Stimulated activated CD4-positive, alpha-beta T cell treated with anti-CD3 and anti-CD28 coated beads, TNF-alpha, amount 100 ng/mL, for 48 hours (primary cell): Measurements from ENCODE around the gene ABI3BP.
"Not testable (repeated sequence)": the region's sequence is repeated elsewhere in the genome, so short reads cannot be mapped to it uniquely, and the experiment has no call there.

Experiments
- DNase-seq, 3 donors: peaks; one replicate each; pipeline ENCODE4 v3.0.0-alpha.2; 2020; ENCODE audit warnings: low read depth in 3 of 3

The ABI3BP gene, protein sequence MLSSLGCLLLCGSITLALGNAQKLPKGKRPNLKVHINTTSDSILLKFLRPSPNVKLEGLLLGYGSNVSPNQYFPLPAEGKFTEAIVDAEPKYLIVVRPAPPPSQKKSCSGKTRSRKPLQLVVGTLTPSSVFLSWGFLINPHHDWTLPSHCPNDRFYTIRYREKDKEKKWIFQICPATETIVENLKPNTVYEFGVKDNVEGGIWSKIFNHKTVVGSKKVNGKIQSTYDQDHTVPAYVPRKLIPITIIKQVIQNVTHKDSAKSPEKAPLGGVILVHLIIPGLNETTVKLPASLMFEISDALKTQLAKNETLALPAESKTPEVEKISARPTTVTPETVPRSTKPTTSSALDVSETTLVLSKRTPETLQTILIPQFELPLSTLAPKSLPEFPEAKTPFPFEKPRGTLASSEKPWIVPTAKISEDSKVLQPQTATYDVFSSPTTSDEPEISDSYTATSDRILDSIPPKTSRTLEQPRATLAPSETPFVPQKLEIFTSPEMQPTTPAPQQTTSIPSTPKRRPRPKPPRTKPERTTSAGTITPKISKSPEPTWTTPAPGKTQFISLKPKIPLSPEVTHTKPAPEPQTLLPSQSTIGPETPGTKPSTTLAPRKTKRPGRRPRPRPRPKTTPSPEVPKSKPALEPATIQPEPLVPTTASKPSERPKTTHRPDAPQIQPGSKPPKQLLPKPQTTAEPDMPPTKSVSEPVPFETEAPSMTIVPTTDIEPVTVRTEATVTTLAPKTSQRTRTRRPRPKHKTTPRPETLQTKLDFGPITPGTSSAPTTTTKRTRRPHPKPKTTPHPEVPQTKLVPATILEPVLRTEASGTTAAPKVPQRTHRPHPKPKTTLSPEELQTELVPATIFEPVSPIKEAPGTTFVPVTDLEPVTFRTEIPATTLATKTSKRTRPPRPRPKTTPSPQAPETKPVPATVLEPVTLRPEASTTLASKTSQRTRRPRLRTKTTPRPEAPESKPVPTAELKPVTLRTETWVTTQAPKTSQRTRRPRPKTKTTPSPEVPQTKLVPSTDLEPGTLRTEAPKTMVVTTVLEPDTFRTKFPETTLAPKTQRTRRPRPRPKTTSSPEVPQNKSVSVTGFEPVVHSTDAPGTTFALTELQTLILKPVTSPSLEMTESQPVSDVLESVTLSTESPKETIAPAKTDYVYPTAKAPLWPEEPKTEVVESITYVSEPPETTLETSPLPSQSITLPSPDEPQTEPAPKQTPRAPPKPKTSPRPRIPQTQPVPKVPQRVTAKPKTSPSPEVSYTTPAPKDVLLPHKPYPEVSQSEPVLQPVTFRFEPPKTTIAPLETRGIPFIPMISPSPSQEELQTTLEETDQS (N-terminal part only)

DNA sequence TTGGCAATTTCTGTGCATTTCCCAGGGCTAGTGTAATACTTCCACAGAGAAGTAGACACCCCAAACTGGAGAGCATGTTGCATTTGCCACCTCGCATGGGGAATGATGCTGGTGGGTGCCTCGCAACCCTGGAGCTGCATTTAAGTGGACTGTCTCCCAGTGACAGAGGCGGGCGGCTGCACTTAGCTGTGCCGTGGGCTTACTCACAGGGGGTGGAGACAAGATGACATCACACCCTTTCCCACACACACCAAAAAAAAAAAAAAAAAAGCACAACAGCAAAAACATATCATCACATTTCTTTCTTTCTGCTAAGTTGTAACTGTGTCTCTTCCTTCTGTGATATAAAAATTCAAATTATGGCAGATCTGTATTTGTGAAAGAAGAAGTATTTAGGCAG lies at the start of gene ABI3BP:
TSS of gene ABI3BP (minus strand) at position 113 of the 400 bp plus-strand sequence. CDS start at position 76, 37 bp downstream.
- DNase-seq = no peak

DNA sequence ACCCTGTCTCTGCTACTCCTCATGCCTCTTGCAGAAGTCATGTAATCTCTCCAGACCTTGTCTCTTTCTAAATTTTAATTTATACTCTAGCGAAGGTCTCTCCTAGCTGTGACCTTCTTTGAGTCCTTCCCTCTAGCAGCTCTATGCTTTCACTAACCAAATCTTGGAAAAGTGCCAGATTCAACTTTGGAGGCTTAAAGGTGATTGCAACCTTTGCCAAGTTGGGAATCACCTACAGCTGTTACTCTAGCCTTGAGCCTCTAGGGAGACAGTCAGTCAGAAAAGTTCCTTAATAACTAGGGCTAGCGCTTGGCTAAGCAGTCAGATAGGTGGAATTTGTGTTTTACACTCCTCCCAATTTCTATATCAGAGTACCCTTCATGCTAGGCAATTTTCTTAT lies 46.1 kb upstream of the ABI3BP start:
- no peak for DNase-seq

DNA sequence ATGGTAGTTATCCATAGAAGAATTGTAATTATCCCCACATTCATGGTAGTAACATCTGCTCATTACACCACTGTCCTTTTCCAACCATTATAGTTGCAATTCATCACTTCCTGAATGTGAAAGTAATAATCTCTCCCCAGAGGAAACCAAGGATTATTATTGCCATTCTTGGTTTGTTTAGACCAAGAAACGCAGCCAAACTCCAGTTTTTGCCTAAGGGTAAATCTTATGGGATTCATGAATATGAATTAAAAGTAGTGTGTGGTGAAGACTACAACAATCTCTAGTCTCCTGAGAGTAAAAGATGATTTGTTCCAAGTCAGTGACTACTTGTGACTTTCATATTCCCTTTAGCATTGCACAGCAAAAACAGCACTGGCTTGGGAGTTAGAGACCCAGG lies 45.7 kb upstream of the ABI3BP start:
- DNase-seq = no peak

DNA sequence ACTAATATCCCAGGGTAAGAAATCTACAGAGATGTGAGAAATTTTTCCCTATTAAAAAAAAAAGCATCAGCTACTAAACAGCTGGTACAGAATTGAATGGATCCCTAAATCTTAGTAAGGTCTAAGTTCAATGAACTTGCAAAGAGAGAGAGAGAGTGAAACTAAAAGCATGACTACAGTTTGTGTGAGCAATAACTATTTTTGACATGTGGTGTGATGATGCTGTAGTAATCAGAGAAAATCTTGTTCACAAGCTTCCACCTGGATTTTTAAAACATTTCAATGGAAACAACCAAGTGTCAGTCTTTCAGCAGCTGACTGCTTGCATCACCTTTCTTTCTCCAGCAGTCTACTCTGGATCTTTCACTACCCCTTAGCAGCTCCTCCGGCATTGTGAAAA lies 45.2 kb upstream of the ABI3BP start:
- no peak for DNase-seq

DNA sequence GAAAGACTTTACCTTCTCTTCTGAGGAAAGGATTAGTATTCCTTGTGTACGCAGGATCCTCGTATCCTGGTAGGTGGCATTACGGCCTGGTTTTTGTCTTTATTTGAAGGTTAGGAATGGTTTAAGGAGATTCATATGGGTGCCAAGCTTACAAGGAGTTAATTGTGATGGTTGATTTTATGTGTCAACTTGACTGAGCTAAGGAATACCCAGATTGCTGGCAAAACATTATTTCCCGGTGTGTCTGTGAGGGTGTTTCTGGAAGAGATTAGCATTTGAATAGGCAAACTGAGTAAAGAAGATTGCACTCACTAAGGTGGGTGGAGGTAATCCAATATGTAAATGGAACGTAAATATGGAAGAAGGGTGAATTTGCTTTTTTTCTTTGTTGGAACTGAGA lies 44.4 kb upstream of the ABI3BP start:
- DNase-seq = no peak

DNA sequence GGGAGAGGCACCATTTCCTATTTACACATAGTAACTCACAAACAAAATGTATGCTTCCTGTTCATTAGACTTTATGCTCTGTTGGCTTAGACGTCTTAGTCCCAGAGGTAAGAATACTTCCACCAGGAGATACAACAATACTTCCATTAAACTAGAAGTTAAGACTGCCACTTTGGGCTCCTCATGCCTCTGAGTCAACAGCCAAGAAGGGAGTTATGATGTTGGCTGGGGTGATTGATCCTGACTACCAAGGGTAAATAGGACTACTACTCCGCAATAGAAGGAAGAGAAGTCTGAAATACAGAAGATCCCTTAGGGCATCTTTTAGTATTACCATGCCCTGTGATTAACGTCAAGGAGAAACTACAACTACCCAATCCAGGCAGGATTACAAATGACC lies 43.5 kb upstream of the ABI3BP start:
- no peak for DNase-seq

DNA sequence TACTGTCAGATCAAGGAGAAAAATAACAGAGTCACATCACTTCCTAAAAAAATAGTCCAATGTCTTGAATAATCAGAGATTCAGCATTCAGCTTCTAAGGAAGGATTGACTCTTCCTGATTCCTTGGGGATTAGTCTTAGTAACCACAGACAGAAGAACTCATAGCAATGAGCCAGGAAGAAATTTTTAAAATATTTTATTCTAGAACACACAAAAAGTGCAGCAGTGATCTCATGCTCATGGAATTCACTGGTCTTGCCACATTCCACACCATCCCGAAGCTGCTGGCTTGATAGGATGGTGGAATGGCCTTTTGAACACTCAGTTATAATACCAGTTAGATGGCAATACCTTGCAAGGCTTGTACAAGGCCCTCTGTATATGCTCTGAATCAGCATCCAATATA lies 43.0 kb upstream of the ABI3BP start:
- DNase-seq = no peak

DNA sequence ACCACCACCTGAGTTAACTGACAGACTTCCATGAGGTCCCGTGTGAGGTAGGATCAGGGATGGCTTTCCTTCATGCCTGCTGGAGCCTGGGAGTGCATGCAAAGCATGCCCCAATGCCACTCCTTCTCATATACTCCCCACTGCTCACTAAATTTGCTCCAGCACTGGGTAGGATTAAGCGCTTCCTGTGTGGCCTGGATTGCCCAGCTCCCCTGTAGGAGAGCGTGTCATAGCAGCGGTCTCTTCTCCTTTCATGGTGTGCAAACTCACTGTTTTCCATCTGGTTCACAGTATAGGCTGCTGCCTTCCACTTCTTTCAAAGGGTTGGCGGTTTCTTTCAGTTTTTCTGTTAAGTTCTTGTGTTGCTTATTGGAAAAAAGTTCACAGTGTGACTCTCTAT lies 34.1 kb upstream of the ABI3BP start:
- DNase-seq = no peak

DNA sequence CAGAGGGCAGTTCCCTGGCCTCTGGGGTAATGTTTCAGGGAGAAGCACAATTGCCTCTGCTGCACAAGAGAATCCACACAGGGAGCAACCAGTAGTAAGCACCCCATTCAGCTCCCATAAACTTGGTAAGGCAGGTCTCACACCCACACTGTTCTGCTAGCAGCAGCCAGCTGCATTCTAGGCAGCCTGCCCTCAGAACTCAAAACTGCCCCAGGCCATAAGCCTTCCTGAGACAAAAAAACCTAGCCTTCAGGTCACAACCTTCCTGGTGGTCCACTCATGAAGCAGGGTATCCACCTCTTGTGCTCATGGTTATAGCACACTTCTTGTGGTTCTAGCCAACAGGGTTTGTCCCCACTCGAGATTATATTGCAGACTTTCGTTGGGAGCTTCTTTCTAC lies 33.7 kb upstream of the ABI3BP start:
- DNase-seq = no peak

DNA sequence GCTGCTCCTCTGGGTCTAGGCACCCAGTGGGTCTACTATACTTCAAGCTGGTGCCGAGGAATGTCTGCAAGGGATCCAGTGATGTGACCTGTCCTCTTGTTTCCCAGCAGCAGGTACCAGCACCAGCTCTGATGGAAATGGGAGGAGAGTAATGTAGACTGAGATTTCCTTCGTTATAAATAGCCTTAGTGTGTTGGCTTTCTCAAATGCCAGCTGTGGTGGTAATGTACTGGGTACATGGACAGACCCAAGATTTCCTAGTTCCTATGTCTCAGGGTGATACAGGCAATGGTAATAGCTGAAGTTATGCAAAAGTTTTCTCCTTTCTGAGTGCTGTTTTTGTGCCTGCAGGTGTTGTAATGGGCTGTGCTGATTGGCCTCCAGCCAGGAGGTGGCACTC lies 33.0 kb upstream of the ABI3BP start:
- no peak for DNase-seq

DNA sequence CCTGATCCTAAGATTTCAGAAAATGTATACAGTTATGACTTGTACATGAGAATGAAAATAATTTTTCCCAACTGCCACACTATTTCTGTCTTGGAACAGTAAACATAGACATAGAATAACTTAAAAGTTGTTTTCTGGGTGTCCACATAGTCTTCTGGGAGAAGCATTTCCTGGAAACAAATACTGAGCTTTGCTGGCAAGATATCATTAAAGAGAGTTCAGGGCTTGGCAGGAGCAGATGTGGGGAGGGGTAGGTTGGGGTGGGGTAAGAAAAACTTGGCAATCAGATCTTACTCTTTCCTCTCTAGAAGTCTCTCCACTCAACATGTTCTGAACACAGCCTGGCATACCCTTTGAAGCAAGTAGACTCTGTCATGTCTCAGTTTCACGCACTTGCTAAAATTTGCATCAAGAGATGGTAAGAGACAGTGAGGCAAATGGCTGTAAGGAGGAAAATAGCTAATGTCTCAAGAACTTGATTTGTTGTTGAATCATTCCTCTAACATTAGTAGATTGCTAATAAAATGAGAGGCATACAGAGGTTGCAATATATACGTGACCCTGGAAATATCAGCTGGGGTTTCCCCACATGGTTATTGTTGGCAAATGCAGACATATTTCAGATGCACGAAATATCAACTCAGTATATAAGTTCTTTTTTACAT lies 27.3 kb upstream of the ABI3BP start:
- no peak for DNase-seq

DNA sequence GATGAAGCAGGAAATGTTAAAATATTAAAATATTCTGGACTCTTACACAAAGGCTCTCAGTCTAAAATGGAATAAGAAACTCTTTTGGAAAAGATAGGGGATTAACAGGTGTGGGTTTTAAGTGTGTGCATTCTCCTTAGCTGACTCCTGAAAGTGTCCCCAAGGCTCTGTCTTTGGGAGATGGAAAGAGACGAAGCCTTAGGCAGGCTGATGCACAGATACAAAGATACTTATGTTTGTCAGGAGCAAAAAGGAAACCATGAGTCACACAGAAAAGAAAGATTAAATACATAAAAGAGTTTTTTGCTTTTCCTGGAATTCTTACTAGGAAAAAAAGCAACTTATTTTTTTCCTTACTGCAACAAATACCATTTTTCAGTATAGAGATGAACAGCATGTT lies 23.8 kb upstream of the ABI3BP start:
- no peak for DNase-seq

DNA sequence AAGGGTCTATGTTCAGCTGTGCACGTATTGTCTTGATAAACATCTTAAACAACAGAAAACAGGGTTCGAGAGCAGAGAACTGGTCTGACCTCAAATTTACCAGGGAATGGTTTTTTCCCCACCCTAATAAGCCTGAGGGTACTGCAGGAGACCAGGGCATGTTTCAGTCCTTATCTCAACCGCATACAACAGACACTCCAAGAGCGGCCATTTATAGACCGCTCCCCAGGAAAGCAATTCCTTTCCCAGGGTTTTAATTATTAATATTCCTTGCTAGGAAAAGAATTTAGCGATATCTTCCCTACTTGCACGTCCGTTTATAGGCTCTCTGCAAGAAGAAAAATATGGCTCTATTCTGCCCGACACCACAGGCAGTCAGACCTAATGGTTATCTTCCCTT lies 19.1 kb upstream of the ABI3BP start:
- DNase-seq = not testable (repeated sequence)

DNA sequence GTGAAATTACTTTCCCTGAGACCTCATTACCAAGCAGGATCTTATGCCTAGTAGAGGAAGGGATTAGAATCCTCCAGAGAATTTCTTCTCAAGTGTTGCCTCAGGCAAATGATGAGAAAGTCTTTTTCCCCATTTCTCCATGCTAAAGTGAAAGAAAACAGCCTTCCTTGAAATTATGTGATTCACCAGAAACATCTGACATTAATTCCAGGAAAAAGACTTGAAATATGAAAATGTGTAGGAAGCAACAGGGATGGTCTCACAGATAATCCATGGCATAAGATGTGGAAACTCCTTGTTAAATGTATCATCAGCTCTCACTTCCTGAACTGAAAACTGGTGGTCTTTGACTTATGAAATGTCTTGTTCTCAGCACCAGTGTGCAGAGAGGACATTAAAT lies 17.9 kb upstream of the ABI3BP start:
- no peak for DNase-seq

DNA sequence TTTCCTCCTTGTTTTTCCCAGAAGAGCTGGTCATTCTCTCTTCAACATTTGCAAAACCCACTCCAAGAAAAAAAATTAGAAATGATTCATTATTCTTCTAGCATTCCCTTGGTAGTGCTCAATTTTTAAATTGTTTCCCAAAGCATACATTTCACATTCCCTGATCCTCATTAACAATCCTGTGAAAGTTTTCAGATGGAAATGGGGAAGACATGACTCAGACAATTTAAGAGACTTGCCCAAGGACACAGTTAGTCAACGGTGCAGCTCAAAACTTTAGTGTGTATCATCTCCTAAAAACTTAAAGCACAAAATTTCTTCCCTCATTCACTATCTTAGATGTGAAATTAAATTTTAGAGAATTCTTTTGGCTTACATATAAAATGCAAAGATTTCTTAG lies 17.1 kb upstream of the ABI3BP start:
- DNase-seq = no peak

DNA sequence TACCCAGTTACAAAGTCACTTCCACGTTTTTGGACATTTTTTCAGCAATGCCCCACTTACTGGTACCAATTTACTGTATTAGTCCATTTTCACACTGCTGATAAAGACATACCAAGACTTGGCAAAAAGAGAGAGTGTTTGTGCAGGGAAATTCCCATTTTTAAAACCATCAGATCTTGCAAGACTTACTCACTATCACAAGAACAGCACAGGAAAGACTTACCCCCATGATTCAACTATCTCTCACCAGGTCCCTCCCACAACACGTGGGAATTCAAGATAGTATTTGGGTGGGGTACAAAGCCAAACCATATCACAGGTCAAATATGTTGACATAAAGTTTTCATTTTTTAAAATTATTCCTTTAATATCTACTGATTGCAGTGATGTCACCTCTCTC lies 16.2 kb upstream of the ABI3BP start:
- DNase-seq = no peak

DNA sequence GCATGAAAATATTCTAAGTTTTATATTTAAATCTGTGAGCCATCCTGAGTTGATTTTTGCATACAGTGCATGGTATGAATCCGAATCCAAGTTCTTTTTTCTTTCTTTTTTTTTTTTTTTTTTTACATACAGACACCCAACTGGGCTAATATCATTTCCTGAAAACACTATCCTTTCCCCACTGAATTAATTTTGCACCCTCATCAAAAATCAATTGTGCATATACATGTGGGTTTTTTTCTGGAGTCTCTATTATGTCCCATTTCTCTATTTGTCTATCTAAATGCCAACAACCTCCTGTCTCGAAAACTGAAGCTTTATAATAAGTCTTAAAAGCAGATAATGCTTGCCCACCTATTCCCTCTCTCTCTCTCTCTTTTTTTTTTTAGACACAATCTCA lies 5.9 kb upstream of the ABI3BP start:
- DNase-seq = no peak

DNA sequence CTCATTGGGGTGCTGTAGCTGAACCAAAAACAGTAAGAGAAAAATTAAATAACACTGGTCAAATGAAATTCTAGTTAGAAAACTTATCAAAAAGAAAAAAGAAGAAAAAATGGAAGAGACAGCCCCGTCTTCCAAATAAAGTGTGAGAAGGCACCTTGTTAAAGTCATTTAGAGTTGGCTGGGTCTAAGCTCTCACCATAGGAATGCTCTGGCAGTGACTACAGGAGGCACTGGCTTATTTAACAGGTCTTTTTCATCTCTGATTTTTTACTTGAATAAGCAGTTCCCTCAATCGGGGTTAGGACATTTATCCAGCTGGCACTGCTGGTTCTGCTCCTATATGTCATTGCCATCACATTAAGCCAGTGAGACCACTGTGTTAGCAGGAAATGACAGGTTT lies 1.6 kb upstream of the ABI3BP start:
- no peak for DNase-seq

DNA sequence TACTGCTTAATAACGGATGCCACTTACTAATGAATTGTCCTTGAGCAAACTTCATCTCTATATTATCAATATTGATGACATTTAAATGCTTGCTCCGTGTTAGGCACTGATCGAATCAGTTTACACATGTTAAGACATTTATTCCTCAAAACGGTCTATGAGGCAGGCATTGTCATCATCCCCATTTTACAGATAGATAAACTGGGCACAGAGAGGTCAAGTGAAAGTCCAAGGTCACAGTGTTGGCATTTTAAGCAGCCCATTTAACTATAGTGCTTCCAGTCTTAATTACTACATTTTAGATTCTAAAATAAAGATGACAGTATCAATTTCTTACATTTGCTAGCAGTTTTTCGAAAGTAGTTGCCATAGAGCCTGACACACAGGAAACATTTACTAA lies 966 bp upstream of the ABI3BP start:
- DNase-seq = no peak

DNA sequence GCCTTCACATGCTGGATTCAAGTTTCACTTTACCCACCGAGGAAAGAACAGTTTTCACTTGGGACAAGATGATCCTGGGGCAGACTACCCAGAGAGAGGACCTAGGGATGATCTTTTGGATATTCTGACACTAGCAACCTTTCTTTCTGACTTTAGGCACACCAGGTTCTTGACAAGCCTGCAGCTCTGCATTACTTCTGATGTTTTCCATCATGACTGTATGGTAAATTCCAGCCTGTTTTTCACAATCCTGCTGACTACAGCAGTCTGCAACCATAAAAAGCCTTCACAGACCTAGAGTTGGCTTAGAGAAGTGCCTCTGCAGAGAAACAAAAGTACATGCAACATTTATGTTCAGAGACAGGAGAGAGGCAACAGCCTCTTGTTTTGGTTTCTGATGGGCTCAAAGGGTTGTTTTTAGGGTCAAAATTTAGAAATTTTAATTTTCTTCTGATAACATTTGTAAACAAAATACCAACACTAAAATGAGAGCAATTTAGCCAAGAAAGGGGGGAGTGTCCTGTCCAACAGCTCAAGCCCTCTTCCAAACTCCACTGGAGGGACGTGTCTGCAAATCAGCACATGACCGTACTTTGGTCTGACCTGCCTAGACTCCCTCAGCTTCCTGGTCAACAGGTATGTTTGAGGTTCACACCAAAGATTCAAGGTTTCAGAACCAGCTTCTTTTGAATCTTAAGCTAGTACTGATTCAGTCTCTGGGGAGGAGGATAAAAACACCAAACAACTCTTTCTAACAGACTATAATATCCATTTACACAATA lies 799 bp downstream of the ABI3BP start:
- no peak for DNase-seq

DNA sequence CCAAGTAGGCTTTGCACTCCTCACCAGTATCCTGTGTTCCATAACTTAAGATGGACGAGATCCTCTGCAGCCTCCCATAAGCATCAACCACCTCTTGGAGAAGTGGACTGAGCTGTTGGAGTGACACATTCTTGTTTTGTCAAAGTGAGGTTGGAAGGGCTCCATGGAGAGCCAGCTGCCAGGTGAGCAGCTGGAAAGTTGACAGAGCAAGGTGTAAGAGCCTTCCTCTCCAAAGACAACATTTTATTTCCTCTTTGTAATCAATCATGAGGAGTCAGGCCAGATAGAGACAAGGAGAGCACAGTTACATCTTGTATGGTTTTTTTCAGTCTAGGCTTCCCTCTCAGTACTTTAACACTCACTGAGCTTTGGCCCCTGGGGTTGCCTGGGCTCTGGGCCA lies 5.1 kb downstream of the ABI3BP start:
- DNase-seq = no peak
